ENCODE results near the gene DPF1.

The DPF1 gene

GRCh38 chr19:38194061-38194701, 29.8 kb downstream of the DPF1 start:
- TF ChIP-seq CTCF (IDR thresholded peaks at IDR 0.05; ENCODE audit: low read depth, low read length): no peak
- H3K4me3 ChIP-seq (ENCODE audit: low read depth, low read length): no peak overlapping the region

- no peak overlapping the region for H3K4me3 ChIP-seq (ENCODE audit: low read depth, low read length)
- TF ChIP-seq CTCF (IDR thresholded peaks at IDR 0.05; ENCODE audit: low read depth, low read length): no peak
Observed at GRCh38 chr19:38193445-38193844, 30.6 kb downstream of the DPF1 start.

GRCh38 chr19:38191747-38192146, 32.3 kb downstream of the DPF1 start:
- TF ChIP-seq CTCF (IDR thresholded peaks at IDR 0.05; ENCODE audit: low read depth, low read length): no peak
- H3K4me3 ChIP-seq (ENCODE audit: low read depth, low read length): no peak overlapping the region

- no peak for TF ChIP-seq CTCF (IDR thresholded peaks at IDR 0.05; ENCODE audit: low read depth, low read length)
- no peak overlapping the region for H3K4me3 ChIP-seq (ENCODE audit: low read depth, low read length)
Observed at GRCh38 chr19:38190793-38191192, 33.2 kb downstream of the DPF1 start.

GRCh38 chr19:38190061-38190460, 34.0 kb downstream of the DPF1 start:
- no peak overlapping the region for H3K4me3 ChIP-seq (ENCODE audit: low read depth, low read length)
- no peak for TF ChIP-seq CTCF (IDR thresholded peaks at IDR 0.05; ENCODE audit: low read depth, low read length)

GRCh38 chr19:38185562-38185961, 38.5 kb downstream of the DPF1 start:
- TF ChIP-seq CTCF (IDR thresholded peaks at IDR 0.05; ENCODE audit: low read depth, low read length): no peak
- no peak overlapping the region for H3K4me3 ChIP-seq (ENCODE audit: low read depth, low read length)

GRCh38 chr19:38184815-38185214, 39.2 kb downstream of the DPF1 start:
- no peak overlapping the region for H3K4me3 ChIP-seq (ENCODE audit: low read depth, low read length)
- no peak for TF ChIP-seq CTCF (IDR thresholded peaks at IDR 0.05; ENCODE audit: low read depth, low read length)
